Activated T-cell treated with anti-CD3 and anti-CD28 coated beads for 1 hour (primary cell): Measurements from ENCODE around the gene RSRP1.
A peak's percentile ranks its signal among the peaks of the same experiment; 100 is the strongest.
"Not testable (repeated sequence)": the region's sequence is repeated elsewhere in the genome, so short reads cannot be mapped to it uniquely, and the experiment has no call there.

ENCODE experiments used
- DNase-seq: peaks from one replicate; pipeline ENCODE4 v3.0.0-alpha.2; 2020; ENCODE audit warnings: low read depth

Gene RSRP1

DNA sequence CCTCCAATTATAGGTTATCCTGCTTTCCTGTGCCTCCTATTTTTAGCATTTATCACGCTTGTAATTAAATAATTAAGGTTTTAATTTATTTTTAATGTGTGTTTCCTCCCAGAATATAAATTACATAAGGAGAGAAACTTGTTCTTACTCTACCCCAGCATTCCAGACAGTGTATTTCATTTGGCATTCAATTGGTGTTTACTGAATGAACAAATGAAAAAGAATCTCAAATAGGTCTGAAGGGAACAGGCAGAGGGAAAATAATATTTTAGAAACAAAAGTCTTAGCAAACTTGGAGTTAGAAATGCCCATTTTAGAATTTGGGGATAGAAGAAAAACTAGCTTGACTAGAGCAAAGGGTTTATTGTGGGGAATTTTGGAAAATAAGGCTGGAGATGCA lies 9.9 kb upstream of the RSRP1 start:
- no peak for DNase-seq

DNA sequence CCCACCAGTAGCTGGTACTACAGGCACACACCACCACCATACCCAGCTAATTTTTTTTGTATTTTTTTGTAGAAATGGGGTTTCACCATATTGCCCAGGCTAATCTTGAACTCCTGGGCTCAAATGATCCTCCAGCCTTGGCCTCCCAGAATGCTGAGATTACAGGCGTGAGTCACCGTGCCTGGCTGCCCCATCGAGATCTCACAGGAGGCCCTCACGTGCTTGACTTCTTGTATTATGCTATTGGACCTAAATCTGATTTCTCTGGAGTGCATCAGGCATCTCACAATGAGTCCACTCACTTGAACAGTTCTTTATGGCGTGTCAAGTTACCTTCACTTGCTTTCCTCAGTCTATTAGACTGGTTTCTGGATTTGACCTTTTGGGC lies 9.3 kb upstream of the RSRP1 start:
- no peak for DNase-seq

DNA sequence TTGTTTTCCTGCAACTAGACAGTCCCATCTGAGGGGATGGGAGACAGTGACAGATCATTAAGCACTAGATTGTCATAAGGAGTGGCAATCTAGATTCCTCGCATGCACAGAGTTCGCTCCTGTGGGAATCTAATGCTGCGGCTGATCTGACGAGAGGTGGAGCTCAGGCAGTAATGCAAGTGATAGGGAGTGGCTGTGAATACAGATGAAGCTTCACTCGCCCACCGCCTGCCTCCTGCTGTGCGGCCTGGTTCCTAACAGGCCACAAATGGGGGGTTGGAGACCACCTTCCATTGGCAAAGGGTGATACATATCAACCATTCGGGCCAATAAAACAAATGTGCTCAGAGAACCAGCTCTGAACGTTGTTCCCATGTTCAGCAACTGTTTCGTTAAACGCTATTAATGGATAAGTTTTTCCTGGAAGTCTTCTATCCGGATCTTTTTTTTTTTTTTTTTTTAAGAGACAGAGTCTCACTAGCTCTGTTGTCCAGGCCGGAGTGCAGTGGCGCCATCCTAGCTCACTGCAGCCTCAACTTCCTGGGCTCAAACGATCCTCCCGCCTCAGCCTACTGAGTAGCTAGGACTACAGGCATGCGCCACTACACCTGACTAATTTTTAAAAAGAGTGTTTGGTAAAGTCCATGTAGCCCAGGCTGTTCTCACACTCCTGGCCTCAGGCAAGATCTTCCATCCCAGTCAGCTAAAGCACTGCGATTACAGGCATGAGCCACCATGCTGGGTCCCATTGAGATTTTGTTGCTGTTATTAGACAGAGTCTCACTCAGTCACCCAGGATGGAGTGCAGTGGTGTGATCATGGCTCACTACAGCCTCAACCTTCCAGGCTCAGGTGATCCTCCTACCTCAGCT lies 8.7 kb upstream of the RSRP1 start:
- no peak for DNase-seq

DNA sequence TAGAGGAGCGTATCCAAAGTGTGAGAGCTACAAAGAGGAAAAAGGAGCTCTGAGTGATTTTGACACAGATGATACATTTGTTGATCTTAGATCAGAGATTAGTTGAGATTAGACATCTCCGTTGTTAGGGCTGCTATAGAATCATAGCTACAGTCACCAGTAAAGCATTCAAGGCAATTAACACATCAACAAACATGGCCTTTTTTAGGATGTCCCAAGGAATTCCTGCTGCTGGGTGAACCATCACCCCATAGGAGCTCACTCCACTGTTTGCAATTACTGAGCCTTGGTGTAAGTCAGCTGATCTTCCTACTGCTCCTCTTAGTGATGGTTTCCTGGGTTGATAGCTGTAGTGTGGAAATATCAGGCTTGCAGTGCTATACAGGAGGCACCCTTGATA lies 6.7 kb upstream of the RSRP1 start:
- DNase-seq = no peak

DNA sequence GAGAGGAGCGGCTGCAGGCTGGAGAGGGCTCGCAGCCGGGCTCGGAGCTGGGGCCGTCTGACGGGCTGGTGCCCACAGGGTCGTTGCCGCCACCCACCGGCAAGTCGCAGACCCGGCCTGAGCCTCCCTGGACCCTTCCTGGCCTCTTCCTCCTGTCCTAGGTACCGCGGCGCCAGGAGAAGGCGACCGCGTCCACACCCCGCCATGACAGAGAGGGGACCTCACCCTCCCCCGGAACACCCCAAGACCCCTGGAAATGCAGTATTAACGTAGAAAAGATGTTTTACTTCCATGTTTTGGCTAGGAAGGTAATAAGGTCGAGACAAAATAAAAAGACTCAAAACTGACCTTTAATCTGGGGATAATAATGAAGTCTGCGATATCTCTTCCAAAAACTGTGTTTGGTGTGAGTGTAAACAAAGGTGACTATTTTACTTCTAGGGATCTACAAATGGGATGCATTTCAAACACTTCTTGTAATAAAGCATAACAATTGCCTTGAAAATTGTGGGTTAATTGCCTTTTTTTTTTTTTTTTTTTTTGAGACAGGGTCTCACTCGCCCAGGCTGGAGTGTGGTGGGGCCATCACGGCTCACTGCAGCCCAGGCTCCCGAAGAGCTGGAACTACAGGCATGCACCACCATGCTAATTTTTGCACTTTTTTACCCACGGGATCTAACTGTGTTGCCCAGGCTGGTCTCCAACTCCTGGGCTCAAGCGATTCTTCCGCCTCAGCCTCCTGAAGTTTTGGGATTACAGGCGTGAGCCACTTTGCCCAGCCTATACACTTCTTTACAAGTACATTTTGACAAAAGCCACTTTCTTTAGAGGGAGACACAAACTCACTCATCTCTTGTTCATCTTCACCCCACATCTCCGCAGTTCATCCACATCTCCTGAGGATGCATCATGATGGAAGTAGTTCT lies 838 bp upstream of the RSRP1 start:
- DNase-seq = no peak

DNA sequence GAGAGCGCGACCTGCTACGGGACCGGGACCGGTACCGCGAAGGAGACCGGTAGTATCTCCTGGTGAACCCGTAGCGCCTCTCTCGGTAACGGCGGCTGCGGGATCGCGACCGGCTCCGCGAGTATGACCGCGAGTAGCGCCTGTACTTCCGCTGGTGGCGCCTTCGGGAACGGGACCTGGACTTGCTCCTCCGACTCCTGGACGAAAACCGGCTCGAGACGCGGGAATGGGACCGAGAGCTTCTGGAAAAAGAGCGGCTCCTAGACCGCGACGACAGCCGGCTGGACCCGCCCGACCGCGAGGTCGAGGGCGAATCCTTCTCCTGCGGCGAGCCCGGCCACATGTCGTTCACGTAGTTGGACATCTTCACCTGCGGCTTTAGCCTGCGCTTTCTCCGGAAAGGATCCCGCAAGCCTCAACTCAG lies 642 bp downstream of the RSRP1 start:
- no peak for DNase-seq

DNA sequence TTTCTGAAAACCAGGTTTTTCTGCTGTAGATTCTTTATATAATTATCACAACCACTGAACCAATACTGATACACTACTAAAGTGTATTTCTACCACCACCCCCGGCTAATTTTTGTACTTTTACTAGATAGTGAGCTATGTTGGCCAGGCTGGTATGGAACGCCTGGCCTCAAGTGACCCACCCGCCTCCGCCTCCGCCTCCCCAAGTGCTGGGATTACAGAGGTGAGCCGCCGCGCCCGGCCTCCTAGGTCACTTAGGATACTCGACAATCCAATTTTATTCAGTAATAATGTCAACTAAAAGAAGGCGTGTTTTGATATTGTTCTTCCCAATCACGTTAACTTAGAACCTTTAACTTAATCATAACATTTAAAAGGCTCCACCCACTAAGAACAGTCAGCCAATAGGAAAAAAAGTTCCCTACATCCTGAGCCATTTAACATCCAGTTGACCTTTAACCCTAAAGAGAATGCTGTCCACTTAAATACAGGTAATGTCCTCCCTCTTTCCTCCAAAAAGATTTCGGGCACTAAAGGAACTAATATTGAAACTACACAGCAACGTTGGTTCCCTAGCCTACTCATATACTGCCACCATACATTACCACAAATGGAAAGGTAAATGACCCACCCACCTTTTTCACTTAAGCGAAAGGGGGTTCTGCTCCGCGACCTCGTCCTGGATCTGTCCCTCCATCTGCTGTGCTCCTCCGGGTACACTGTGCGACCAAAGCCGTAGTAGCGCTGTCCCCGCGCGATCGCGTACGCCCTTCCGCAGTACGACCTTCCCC lies 1.2 kb downstream of the RSRP1 start:
- no peak for DNase-seq

DNA sequence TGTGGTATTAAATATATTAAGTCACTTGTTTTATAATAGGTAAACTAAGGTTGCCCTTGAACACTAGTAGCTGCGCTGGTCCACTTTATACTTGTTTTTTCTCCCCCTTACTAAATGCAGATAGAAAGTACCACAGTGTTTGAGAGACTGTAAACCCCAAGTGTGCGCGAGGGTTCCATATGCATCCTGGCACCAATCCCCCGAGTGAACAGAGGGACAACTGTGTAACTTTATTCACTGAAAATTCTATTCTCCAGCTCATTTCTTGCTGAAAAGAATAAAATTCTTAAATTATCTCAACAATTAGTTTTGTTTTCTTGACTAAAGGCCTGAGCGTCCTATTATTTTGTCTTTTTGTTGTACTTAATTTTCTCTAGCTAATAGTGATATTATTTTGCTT lies 1.9 kb downstream of the RSRP1 start:
- no peak for DNase-seq

DNA sequence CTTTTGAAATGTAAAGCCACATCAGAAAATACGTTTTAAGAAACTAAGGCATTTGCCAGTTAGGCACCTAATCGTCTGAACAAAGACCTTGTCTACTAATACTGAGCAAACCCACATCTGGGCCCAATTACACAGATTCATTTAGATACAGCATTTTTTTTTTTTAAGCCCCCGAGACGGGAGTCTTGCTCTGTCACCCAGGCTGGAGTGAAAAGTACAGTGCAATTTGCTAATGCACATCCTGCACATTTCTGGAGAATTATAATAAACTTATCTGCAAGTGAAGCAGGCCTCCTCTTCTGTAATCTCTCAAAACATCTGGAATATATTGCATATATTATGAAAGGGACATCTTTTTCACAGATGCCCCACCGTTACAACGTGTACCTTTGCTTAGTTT lies 3.3 kb downstream of the RSRP1 start:
- no peak for DNase-seq

DNA sequence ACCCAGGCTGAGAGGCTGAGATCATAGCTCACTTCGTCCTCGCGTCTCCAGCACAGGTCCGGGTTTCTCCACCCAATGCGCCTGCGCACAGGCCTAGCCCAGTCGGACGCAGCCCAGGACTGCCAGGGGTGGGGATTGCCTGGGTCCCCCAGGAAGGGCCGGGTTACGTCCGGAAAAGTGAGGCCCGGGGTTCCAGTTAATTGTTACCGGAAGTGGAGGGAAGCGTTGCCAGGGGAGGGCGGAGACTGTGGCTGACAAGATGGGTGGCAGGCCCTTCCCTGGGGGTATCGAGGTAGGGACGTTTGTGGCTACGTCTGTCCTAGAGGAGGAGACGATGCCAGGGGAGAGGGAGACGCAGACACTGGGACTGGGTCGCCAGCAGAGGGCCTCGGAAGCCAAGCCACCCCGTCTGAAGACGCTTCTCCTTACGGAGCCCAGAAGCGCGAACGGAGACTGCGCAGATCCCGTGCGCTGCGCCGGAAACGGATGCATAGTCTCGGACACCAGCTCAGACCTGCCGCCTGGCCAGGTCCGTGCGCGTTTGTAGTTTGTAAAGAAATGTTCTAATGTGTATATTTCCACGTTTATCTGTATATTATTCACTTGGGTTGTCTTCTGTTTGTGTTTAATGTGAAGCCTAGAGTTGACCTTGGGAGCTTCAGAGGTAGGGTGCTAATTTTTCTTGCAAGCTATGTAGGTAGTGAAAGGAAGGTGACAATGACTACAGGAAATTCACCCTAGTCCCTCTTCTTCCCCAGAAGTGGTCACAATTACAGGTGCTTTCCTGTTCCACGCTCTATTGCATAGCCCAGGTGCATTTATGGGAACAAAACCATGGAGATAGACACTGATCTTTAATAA lies 7.3 kb downstream of the RSRP1 start:
- peak; percentile 71 for DNase-seq

DNA sequence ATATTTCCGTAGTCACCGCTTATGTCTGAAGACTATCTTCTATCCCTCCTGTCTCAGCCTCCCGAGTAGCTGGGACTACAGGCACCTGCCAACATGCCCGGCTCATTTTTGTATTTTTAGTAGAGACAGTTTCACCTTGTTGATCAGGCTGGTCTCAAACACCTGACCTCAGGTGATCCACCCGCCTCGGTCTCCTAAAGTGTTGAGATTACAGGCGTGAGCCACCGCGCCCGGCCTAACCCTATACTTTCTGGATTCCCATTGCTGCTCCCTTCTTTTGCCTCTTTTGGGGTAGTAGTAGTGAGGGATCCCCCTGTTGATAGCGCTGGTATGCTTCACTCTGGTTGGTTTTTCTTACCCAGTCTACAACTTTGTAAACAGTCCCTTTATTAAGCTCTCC lies 9.2 kb downstream of the RSRP1 start:
- DNase-seq = no peak

DNA sequence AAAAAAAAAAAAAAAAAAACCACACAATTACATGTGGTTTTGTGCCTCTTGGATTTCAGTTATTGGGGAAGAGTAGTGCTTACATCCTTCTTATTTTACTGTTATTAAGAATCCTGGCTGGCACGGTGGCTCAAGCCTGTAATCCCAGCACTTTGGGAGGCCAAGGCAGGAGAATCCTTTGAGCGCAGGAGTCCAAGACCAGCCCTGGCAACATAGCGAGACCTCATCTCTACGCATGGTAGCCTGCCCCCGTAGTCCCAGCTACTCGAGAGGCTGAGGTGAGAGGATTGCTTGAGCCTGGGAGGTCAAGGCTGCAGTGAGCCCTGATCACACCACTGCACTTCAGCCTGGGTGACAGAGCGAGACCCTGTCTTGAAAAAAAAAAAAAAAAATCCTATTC lies 11.0 kb downstream of the RSRP1 start:
- not testable (repeated sequence) for DNase-seq

DNA sequence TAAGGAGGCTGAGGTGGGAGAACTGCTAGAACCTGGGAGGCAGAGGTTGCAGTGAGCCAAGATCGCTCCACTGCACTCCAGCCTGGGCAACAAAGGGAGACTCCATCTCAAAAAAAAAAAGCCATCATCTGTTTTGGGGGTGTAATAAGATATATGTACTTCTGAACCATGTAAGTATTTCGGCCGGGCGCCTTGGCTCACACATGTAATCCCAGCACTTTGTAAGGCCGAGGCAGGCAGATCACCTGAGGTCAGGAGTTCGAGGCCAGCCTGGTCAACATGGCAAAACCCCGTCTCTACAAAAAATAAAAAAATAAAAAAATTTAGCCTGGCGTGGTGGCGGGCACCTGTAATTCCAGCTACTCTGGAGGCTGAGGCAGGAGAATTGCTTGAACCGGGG lies 11.8 kb downstream of the RSRP1 start:
- DNase-seq = not testable (repeated sequence)

DNA sequence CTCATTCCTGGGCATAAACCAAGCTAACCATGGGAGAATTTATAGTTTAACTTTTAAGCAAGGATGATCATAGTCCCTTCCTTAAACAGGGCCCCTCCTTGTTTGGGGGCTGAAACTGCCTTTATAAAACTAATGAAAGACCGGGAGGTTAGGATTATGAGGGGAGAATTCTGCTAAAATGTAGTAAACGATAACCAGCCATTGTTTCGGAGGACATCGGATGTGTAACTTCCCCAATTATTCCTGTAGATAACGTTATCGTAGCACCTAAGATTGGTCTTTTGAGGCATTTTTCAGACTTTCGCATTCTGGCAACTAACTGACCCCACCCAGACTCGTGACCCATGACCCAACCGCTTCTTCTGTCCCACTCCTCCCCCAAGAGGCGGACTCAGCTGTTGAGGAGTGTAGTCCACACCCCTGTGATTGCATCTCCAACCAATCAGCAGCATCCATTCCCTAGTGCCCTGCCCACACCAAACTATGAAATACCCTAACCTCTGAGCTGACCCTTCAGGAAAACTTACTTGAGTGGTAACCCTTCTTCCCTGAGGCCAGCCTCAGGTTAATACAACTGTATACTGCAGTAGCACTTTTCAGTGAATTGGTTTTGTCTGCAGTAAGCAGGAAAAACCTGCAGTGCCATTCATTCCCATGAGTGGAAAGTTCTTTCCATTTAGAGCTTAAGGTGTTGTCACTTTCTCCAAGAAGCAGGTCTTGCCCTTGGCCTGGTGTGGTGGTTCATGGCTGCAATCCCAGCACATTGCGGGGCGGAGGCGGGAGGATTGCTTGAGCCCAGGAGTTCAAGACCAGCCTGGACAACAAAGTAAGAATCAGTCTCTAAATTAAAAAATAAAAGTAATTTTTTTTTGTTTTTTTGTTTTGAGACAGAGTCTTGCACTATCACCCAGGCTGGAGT lies 14.1 kb downstream of the RSRP1 start:
- no peak for DNase-seq

DNA sequence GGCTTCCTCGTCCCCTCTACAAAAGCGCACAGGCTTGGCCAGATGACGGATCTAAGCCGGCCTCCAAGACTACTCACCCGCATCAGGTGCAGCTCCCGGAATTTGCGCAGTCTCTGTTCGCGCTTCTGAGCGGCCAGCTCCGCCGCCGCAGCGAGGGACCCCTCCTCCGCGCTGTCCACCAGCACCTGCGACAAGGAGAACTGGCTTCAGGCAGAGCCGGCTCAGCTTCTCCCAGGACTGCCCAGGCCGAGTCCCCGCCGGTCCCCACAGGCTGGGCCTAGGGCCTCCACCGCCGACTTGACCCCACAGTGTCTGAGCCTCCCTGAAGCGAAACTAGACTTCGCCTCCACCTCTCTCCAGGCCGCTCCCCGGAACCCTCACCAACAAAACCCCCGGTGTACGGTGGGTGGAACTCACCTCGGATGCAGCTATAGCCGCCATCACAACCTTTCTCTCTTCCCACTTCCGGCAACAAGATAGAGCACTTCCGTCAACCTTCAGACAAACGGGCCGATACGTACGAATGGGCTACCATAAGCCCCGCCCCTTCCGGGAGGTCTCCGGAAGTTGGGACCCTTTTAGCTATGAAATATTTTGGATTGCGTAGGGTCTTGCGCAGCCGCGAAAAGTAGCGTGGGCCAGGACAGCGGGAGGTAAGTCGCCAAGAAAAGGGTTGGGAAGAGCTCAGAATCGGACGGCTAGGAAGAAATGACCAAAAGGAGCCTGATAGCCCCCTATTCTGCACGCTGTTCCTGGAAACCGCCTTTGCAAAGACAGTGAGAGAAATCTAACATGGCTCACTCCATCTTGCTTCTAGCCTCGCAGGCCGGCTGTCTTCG lies 15.0 kb downstream of the RSRP1 start, which contains the start of gene SYF2:
SYF2 (minus strand) TSS at position 476 of the 839 bp plus-strand sequence; CDS start at position 441, 35 bp downstream.
- DNase-seq = peak; percentile 82

DNA sequence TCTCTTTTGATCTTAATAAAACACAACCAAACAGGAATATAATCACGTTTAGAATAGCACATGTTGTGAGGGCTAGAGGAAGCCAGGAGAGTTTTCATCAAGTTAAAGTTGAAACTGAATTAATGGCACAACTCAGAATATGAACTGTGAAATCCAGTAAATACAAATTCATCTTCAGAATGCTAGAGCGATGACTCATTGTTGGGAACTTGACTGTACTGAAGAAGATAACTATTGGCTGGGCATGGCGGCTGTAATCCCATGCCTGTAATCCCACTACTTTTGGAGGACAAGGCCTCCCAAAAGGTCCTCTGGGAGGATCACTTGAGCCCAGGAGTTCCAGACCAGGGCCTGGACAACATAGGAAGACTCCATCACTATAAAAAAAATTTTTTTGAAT lies 23.8 kb downstream of the RSRP1 start:
- DNase-seq = no peak

DNA sequence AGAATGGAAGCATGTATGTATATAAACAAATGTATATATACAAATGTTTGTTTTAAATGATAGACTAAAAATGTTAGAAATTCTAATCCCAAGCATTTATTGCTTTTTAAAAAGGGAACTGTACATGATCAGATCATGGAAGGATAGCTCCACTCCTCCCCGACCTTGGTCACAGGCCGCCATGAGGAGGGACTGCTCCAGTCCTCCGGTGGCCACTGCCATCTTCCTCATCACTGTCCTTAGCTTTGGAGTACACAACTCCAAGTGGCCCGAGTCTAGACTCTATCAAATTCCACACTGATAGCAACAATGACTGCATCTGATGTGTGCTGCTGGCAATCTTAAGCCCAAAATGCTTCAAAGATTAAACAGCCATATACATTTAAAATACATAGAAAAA lies 24.6 kb downstream of the RSRP1 start:
- no peak for DNase-seq

DNA sequence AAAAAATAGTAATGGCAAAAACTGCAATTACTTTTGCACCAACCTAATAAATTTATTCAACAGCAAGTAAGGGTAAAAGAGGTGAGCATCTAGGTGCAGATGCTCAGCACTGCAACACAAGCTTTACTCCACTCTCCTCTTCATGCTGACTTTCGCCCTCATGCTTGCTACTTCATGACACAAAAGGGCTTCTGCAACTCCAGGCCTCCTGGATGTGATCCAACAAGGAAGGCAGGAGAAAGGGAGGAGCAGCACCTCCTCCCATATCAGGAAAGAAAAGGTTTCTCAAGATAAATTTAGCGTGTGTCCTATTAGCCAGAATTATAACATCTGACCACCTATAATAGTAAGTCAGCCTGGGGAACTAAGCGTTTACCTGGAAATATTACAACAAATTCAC lies 26.6 kb downstream of the RSRP1 start:
- no peak for DNase-seq

DNA sequence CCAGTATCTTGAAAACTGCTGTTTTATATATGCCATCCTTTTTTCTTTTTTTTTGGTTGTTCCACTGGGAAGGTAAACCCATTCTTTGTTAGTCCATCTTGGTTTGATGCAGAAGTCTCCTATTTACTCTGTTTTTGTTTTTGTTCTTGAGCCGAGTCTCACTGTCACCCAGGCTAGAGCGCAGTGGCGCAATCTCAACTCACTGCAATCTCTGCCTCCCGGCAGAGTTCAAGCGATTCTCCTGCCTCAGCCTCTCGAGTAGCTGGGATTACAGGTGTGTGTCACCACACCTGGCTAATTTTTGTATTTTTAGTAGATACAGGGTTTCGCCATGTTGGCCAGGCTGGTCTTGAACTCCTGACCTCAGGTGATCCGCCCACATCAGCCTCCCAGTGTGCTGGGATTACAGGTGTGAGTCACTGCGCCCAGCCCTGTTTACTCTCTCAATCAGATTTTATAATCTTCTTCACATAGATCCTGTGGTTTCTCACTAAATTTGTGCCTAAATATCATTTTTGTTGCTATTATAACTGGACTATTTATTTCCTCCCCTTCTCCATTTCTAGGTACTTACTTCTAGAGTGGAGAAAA lies 27.5 kb downstream of the RSRP1 start:
- no peak for DNase-seq
